Left forelimb (tissue), 1 donor: ENCODE measurements around the gene VAPB.
"Not testable (repeated sequence)": the region's sequence is repeated elsewhere in the genome, so short reads cannot be mapped to it uniquely, and the experiment has no call there.

Source experiments
- DNase-seq: peaks from one replicate; pipeline ENCODE4 v3.0.0-alpha.2; 2018; ENCODE audit warnings: low spot score

The VAPB gene, protein sequence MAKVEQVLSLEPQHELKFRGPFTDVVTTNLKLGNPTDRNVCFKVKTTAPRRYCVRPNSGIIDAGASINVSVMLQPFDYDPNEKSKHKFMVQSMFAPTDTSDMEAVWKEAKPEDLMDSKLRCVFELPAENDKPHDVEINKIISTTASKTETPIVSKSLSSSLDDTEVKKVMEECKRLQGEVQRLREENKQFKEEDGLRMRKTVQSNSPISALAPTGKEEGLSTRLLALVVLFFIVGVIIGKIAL

DNA sequence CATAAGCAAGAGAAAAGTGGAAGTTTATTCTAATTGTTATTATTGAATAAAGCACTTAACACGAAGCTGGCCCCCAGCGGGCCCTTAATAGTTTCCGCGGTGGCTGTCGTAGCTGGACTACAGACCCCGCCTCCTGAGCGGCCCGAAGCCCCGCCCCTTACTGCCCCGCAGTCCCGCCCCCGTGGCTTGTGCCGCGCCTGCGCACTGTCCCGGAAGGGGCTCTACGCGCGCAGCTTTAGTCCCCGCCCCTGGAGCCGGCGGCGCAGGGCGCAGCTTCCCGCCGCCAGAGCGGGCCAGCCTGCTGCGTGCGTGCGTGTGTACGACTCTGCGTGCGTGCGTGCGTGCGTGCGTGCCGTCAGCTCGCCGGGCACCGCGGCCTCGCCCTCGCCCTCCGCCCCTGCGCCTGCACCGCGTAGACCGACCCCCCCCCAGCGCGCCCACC is at the start of gene VAPB:
VAPB (plus strand) TSS at position 348 of the 442 bp plus-strand sequence. CDS start 231 bp downstream, outside the sequence.
- DNase-seq = peak; percentile 99

DNA sequence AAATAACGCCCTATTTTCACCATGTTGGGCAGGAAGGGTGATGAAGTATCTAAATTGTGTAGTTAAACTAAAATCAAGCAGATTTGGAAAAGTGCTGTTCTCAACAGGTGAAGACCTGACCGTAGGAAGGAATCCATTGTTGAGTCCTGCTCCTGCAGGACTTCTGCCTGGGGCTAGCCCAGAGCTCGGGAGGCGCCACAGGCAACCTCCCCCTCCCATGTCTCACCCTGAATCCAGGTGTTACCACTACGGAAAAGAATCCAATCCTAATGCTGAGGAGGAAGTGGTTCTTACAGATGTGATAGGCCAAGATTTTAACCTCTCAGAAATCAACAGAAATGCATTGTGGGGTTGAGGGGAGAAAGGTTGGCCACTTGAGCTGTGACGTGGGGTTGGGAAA is 49.3 kb upstream of the VAPB start:
- DNase-seq = no peak

DNA sequence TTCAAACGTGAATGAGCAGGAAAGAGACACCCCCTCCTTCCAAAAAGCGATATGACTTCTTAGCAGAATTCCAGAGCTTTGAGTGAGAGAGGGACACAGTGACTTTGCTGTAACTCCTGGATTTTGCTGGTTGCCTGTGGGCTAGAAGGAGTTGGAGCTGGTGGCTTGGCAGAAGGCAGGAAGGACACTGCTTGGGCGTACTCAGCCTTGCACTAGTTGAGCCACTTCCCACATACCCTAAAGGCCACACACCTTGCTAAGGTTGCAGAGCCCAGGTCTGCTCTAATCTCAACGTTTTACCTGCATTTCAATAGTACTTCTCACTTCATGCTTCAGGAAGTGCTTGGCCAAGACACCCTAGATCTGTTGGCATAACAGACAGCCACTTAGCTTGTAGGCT is 48.9 kb upstream of the VAPB start:
- no peak for DNase-seq

DNA sequence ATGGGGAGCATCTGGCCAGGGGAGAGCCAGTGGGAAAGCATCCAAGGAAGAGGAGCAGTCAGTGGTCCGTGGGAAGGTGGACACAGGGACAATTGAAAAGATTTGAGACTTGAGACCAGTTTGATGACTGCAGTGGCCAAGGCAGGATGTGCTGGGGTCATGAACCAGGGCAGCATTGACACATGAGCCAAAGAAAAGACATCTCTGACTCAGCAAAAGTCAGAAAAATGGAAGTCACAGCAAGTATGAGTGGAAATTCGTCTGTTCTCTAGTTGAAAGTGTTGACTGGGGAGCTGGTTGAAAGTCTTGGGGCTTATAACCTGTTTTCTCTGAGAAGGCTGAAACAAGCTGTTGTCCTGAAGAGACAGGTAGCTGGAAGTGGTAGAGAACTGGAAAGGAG is 48.2 kb upstream of the VAPB start:
- DNase-seq = no peak

DNA sequence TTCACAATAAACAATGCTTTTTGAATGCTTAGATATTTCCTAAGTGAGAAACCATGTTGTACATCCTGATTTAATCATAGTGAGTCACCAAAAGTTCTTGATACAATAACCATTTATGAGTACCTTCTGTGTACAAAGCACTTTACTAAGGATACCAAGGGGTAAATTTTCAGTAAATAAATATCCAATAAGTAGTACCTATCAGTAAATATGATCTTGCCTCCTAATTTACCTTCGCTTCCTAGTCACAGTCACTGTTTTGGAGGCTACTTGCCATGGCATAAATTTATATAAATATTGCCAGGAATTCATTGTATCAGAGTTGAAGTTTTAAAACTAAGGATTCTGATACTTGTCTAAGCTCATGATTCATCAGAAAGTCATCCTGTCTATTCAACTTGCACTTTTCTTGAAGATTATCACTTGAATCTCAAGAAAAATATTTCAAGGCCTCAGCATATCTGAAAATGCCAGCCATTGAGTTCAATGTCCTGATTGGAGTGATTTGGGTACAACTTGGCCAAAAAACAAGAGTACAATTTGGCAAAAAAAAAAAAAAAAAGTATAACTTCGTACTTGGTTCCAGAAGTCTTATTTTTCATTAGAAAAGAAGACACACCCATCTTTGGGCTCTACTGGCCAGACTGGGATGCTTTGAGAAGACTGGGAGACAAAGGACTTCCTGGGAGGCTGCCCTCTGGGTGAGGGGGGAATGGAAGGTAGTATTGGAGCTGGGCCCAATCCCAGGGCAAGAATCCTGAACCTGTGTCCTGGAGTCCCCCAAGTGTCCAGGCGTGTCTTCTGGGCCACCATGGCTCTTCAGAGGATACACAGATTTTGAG is 46.7 kb upstream of the VAPB start:
- no peak for DNase-seq

DNA sequence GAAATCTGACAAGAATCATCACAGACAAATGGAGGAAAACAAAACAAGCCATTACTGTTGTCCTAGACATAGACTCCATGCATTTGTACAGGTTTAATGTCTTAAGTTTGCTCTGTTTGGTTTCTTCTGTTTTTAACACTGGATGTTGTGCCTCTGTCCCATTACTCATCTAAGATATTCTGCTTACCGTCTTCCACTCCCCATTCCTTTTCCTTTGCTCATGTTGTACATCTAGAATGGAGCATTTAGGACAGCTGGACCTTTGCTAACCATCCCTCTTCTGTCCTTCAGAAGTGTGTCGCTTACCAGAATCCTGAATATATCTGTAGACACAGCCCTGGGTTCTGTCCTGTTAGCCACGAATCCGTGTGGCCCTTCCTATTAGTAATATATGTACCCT is 44.3 kb upstream of the VAPB start:
- no peak for DNase-seq

DNA sequence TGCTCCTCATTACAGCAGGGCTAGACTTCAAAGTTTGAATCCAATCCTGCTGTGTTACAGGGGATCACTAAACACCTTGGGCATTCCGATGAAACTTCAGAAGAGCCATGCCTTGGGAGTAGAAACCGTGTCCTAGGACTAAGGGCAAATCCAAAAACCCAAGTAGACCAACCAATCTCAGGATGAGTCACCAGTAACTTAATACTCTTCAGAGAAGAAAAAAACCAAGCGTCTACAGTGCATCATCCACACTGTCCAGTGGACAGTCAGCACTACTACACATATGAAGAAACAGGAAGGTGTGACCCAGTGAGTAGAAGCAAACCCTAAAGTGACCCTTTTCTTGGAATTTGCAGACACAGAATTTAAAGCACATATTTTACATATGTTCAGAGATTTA is 39.5 kb upstream of the VAPB start:
- no peak for DNase-seq

DNA sequence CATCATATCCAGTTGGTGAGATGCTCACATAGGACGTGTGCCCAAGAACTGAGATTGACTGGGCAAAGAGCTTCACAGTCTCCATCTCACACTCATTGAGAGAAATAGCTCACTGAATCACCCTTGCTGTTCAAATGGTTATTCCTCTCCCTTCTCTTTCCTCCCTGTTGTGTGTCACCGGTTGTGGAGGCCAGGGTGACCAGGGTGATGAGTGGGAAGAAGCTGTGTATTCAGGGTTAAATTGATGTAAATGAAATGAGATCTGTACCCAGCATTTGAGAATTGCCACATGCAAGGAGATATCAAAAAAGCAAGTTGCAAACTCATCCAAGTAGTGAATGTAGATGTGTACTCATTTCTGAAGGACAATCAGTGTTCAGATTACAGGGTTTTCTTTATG is 36.6 kb upstream of the VAPB start:
- no peak for DNase-seq

DNA sequence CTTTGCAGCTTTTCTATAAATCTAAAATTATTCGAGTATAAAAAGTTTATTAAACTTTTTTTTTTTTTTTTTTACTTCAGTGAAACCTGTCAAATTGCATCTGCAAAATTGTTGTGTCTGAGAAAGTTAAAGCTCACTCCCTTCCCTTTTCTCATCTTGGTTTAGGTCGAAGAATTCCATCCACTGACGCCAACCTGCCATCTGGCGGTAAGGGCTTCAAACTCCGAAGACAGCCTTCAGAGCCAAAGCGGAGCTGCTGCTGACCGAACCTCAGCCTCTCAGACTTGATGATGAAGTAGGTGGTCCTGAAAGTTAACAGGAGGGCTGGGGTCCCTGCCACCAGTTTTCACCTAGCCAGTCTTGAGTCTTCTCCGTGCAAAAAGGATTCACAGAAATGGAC is 29.6 kb upstream of the VAPB start:
- no peak for DNase-seq

DNA sequence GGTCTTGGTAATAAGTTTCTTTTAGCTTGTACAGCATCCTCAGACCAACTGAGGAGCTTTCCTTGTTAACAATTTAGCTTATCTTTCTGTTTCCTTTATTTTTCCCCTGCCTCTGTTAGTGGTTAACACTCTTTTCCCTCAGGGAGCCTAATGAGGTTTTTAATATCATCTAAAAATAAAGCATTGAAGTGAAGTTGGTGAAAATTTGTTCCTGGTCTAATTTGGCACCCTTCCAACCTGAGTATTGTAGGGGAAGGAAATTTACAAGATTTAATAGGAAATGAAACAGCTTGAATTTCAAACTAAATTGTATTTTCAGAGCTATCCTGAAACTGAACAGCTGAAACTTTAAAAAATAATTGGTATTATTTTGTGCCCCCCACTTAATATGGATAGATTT is 28.1 kb upstream of the VAPB start:
- no peak for DNase-seq

DNA sequence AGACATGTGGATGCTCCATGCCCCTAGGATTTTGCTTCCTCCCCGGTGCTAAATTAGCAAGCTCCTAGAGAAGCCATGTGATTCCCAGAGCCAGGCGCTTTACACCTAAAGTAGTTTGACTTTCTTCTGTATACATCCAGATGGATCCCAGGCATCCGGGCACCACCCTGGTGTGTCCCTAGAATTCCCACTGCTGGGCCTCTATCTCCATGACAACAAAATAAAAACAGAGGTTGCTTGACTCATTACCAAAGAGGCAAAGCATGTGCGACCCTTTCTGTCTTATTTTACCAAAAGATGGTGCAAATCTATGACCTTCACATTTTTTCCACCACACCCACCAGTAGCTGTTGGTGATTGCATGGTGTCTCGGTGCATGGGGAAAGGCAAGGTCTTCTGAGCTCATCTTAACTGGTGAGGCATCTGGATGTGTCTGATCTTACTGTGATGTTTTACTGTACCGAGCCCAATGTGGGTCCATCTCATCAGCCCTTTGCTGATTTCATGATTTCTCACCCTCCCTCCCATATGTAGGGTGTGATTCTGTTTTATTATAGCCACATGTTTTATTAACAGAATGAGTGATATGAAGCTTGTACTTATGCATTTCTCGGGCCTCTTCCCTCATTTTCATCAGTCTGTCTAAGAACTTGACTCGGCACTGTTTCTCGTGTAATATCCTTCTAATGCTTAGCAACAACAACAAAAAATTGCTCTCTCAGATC is 27.4 kb upstream of the VAPB start:
- DNase-seq = no peak

DNA sequence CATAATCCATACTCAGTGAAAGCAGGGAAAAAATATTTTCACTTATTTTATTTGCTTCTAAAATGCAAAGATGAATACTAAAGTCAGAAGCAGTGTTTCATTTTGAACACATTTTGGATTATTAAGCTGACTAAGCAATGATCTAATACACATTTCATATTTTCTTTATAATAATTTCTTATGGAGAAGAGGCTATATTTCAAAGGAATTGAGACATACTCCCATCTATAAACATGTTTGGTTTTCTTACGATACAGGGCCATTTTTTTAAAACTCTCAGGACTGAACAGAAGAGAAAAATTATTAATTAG is 26.9 kb upstream of the VAPB start:
- DNase-seq = no peak

DNA sequence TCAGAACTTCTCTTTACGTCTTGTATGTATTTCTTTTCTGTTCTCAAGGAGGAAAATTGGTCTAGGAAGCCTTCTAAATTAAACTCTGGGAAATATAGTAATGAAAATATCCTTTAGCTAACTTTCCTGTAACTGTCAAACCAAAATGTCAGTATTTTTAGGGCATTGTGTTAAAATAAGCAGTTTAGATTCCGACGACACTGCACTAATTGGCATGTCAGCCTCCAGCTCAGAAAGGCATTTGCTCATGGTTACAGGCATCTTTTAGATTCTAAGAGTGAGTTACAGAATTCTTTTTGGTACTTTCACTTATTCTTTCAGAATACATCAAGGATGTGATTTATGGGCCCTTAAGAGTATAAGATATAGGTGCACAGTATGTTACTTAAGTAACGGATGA is 26.1 kb upstream of the VAPB start:
- DNase-seq = no peak

DNA sequence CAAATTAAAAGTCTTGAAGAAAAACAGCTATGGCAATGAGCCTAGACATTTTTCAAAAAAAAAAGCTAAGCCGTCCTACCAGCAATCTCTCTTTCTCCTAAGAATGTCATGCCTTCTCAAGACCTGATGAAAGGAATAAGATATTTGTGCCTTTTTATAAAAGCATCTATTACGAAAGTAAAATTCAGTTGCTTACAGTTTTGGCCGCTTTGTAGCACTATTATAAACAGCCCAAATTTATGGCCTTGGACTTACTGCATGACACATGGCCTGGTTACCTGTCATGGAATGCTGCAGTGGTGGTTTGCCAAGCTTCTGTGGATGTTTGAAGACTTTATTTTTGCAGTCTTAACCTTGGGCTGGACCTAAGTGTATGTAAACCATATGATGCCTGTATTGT is 22.2 kb upstream of the VAPB start:
- DNase-seq = no peak

DNA sequence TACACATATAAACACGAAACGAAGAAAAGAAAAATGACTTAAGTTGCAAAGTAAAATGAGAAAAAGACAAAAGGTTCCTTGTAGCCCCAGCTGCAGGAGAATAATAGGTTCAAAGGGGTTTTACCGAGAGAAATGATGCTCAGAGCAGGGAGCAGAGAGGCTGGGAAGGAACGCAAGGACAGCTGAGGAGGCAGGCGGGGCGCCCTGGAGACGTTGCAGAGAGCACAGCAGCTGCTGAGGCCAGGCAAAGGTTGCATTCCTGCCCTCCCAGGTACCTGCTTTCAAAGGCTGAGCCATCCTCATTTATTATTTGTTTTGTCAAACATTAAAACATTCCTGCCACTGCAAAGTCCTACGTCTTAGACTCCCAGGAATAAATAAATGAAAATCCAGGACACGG is 16.2 kb upstream of the VAPB start:
- no peak for DNase-seq

DNA sequence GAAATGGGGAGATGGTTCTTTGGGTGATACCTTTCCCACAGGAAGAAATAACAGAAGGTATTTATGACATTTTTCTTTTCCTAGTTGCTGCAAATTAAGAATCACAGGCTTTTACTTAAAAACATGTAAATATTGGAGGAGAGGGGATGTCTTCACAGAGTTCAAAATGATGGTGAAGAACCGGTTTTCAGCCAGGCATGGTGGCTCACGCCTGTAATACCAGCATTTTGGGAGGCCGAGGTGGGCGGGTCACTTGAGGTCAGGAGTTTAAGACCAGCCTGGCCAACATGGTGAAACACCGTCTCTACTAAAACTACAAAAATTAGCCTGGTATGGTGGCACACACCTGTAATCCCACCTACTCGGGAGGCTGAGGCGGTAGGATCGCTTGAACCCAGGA is 15.7 kb upstream of the VAPB start:
- DNase-seq = not testable (repeated sequence)

DNA sequence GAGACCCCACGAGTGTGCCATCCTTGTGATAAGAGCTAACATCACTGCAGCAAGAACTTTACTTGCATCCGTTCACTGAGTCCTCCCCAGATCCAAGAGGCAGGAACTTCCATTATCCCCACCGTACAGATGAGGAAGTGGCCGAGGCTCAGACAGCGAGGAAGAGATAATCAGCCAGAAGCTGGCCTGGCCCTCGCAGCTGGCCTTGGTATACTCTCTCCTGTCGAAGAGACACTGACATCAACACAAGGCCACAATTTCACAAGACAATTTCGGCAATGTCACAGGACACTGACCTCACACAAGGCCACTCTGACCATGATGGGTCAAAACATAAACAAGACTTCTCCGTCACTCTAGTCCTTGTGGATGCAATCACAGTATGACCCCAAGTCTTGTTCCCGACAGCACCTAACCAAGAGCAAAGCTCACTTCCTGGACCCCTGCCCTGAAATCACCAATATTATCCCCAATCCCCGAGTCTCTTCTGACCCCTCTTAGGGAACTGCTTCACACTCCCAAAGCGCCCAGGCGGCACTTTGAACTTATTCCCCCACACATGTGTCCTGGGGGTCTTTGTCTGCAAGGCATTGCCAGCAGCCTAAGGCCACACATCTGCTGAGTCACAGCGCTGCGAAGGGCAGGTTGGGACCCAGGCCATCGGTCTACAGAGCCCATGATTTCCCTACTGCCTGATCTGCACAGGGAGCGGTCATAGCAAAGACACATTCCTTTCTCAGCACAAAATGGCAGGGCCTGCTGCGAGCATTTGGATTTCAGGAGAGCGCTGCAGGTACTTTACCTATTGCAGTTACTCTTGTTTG is 14.8 kb upstream of the VAPB start:
- DNase-seq = no peak

DNA sequence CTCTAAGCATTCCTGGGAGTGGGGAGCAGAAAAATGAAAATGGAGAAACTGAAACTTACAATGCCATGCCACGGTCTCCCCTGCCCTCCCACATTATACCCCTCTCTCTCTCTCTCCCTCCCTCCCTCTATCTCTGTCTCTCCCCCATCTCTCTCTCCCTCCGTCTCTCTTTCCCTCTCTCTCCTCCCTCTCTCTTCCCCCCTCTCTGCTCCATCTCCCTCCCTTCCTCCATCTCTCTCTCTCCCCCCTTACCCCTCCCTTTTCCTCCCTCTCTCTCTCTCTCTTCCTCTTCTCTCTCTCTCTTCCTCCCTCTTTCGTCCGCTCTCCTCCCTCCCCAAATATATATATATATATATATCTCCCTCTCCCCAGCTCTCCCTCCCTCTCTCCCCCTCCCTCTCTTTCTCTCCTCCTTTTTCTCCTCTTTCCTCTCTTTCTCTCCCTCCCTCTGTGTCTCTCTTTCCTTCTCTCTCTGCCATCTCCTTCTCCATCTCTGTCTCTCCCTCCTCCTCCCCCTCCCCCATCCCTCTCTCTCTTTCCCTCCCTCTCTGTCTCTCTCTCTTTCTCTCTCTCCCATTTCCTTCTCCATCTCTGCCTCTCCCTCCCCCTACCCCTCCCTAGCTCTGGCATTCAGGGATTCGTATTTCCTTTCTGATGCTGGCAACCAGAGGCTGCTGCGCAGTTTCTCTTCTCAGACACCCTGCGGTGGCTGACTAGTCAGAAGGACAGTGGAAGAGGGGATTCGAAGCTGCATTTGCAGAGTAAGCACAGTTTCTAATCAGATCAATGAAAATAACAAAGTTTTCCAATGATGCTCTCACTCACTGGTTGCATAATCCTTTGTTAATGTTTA is 13.9 kb upstream of the VAPB start:
- DNase-seq = no peak

DNA sequence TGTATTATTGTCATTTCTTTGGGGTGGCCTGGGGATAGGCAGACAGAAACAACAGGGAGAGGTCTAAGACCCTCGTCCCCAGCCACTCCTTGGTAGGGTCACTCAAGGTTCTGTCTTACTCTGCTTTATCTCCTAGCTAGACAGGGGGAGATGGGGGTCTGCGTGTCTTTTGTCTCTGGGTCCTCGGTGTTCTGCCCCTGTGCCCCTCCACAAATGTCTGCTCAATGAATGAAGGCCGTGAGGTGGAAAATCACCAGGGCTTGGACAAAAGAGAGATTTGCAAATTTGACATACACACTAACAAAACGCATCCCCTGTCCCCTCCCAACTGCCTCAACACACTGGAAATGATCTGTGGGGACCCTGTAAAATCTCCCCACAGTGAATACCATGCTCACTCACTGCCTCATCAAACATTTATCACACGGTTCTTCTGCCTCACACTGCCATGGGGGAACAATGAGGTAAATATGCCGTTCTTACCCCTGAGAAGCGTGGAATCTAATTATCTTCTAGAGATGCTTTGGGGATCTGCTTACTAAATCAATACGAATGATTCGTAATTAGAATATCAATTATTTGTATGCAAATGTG is 13.2 kb upstream of the VAPB start:
- no peak for DNase-seq

DNA sequence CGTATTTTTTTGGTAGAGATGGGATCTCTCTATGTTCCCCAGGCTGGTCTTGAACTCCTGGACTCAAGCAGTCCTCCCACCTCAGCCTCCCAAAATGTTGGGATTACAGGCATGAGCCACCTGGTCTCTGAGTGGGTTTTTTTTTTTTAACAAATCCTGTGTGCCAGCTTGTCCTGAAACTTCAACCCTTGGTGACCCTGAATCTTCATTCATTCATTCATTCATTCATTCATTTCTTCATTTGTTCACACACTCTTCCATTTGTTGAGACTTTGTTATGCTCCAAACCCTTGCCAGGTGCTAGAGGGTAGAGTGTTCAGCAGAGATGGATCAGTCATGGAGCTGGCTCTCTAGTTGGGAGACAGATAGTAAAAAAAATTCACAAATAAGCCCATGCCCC is 12.0 kb upstream of the VAPB start:
- DNase-seq = no peak
